Measurements from ENCODE around the gene STAMBPL1.
A peak's percentile ranks its signal among the peaks of the same experiment; 100 is the strongest.

STAMBPL1 gene

DNA sequence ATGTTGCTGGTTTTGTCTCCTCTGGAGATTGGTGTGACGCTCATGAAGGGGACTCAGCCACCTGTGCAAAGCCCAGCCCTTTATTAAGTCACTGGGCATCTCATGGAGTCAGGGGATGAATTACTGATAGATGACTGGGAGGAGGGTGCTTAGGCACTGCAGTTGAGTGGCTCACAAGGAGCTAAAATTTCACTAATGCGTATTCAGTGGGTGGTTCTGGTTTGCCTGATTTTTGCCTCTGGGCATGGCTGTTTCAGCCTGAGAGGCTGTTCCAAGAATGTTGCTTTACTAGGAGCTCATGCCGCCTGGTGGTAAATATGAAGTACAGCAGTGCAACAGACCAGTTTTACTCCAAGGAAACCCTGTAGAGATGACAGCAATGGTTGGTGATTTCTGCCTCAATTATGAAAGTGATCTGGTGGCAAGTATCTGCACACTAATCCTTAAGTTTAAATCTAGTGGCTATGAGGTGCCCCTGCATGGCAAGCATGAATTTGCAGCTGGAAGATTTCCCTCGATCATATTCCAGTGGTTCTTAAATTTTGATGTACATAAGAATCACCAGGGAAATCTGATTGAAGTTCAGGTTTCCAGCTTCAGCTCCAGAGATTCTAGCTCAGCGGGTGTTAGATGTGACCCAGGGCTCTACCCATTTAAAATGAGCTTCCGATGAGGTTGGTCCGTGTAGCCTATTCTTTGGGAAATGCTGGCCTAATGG is 52.7 kb downstream of the STAMBPL1 start:
- no peaks in the 10 kb centered on the region for H3K79me2 ChIP-seq (ENCODE audit: insufficient read depth, low read length)
- H2AFZ ChIP-seq (ENCODE audit: low read length), result no peak overlapping the region
- H3F3A ChIP-seq (ENCODE audit: low read depth), result no peaks in the 10 kb centered on the region
- no peak overlapping the region for H3K4me2 ChIP-seq (ENCODE audit: low read depth, low read length, poor library complexity, severe bottlenecking)
- H3K36me3 ChIP-seq (ENCODE audit: insufficient read depth, low read length), result peaks cover 5% of the 10 kb centered on the region; the same call in 1 of the 2 replicates
- no peak overlapping the region for H3K9ac ChIP-seq (ENCODE audit: low read depth, low read length, poor library complexity, severe bottlenecking)
- no peak overlapping the region for H3K4me3 ChIP-seq (ENCODE audit: low read length, poor library complexity, severe bottlenecking)
- no peaks in the 10 kb centered on the region for H3K9me3 ChIP-seq (ENCODE audit: insufficient read depth, low read depth, low read length)
- peaks cover 5% of the 10 kb centered on the region for H3K4me1 ChIP-seq (ENCODE audit: insufficient read depth, low read length, poor library complexity, severe bottlenecking)
- no peak for TF ChIP-seq EZH2phosphoT487 (IDR thresholded peaks at IDR 0.05; ENCODE audit: borderline replicate concordance)
- TF ChIP-seq, protein P1, sequence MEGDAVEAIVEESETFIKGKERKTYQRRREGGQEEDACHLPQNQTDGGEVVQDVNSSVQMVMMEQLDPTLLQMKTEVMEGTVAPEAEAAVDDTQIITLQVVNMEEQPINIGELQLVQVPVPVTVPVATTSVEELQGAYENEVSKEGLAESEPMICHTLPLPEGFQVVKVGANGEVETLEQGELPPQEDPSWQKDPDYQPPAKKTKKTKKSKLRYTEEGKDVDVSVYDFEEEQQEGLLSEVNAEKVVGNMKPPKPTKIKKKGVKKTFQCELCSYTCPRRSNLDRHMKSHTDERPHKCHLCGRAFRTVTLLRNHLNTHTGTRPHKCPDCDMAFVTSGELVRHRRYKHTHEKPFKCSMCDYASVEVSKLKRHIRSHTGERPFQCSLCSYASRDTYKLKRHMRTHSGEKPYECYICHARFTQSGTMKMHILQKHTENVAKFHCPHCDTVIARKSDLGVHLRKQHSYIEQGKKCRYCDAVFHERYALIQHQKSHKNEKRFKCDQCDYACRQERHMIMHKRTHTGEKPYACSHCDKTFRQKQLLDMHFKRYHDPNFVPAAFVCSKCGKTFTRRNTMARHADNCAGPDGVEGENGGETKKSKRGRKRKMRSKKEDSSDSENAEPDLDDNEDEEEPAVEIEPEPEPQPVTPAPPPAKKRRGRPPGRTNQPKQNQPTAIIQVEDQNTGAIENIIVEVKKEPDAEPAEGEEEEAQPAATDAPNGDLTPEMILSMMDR (conservative IDR thresholded peaks at IDR 0.05; ENCODE audit: low read length), result peak; percentile 95
- no peaks in the 10 kb centered on the region for H3K9me2 ChIP-seq (replicated peaks; ENCODE audit: low read depth, low read length)
- H3K27me3 ChIP-seq (ENCODE audit: insufficient read depth, low read length, poor library complexity, severe bottlenecking), result no peaks in the 10 kb centered on the region
- no peaks in the 10 kb centered on the region for H4K20me1 ChIP-seq (ENCODE audit: insufficient read depth, low read length, poor library complexity, severe bottlenecking)

DNA sequence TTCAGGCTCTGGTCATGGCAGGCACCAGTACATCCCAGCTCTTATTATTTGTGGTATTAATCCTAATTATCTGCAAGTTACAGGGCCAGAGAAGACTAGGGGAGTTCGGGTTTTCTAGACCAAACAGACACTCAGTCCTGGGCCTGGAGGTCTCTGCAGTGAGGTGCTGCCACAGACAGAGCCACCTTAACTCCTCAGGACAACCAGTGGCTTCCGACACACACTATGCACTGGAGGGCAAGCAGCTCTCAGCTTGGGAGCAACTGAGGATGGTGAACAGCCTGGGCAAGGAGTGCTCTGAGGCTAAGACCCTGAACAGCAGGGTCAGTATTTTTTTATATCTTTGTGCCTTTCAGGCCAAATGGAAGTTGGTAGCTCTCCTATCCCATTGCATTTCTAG is 53.5 kb downstream of the STAMBPL1 start:
- H3K4me1 ChIP-seq (ENCODE audit: insufficient read depth, low read length, poor library complexity, severe bottlenecking), result peaks cover 5% of the 10 kb centered on the region
- 0 out of 2 replicates have a peak, but pooled peaks cover under 1% of the 10 kb centered on the region for H3K36me3 ChIP-seq (ENCODE audit: insufficient read depth, low read length)
- H3K9ac ChIP-seq (ENCODE audit: low read depth, low read length, poor library complexity, severe bottlenecking), result no peak overlapping the region
- H3K4me3 ChIP-seq (ENCODE audit: low read length, poor library complexity, severe bottlenecking), result no peak overlapping the region
- no peaks in the 10 kb centered on the region for H3K9me2 ChIP-seq (replicated peaks; ENCODE audit: low read depth, low read length)
- no peak overlapping the region for H2AFZ ChIP-seq (ENCODE audit: low read length)
- no peak for TF ChIP-seq EZH2phosphoT487 (IDR thresholded peaks at IDR 0.05; ENCODE audit: borderline replicate concordance)
- TF ChIP-seq, protein P1 (conservative IDR thresholded peaks at IDR 0.05; ENCODE audit: low read length), result no peak
- no peaks in the 10 kb centered on the region for H3K27me3 ChIP-seq (ENCODE audit: insufficient read depth, low read length, poor library complexity, severe bottlenecking)
- H4K20me1 ChIP-seq (ENCODE audit: insufficient read depth, low read length, poor library complexity, severe bottlenecking), result no peaks in the 10 kb centered on the region
- no peaks in the 10 kb centered on the region for H3K9me3 ChIP-seq (ENCODE audit: insufficient read depth, low read depth, low read length)
- no peaks in the 10 kb centered on the region for H3K79me2 ChIP-seq (ENCODE audit: insufficient read depth, low read length)
- no peaks in the 10 kb centered on the region for H3F3A ChIP-seq (ENCODE audit: low read depth)
- no peak overlapping the region for H3K4me2 ChIP-seq (ENCODE audit: low read depth, low read length, poor library complexity, severe bottlenecking)

DNA sequence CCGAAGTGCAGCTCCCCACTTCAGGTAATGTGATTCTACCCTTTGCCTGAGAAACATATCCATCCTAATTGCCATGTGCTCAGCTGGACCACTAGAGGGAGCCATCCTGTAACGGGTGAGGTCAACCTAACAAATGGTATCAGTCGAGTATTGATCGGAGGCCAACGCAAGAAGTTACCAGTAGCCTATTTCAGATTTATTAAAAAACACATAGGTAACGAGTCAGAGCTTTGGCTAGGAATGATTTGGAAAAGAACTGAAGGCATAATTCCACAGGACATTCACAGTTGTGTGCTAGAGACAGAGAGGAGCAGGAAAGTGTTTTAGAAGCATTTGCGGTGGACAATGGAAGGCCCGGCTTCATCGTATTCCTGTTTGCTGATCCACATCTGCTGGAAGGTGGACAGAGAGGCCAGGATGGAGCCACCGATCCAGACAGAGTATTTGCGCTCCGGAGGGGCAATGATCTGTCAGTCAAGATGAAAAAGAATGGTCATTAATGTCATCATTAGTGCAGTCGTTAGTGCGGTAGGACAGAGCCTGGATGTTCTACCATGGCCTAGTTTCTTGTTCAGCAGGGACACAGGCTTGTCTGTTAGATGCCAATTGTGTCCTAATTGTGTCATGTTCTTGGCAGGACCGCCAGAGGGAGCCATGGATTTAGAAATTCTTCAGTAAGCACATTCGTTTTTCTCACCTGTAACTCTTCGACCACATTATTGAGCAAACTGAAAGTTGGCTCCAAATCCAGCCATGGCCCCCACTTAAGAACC is 55.0 kb downstream of the STAMBPL1 start:
- no peaks in the 10 kb centered on the region for H3K27me3 ChIP-seq (ENCODE audit: insufficient read depth, low read length, poor library complexity, severe bottlenecking)
- no peaks in the 10 kb centered on the region for H3K9me2 ChIP-seq (replicated peaks; ENCODE audit: low read depth, low read length)
- H3K36me3 ChIP-seq (ENCODE audit: insufficient read depth, low read length), result no peaks in the 10 kb centered on the region
- no peaks in the 10 kb centered on the region for H3K79me2 ChIP-seq (ENCODE audit: insufficient read depth, low read length)
- peaks cover 5% of the 10 kb centered on the region for H3K4me1 ChIP-seq (ENCODE audit: insufficient read depth, low read length, poor library complexity, severe bottlenecking)
- TF ChIP-seq EZH2phosphoT487 (IDR thresholded peaks at IDR 0.05; ENCODE audit: borderline replicate concordance), result no peak
- TF ChIP-seq, protein P1 (conservative IDR thresholded peaks at IDR 0.05; ENCODE audit: low read length), result peak; percentile 88
- H3K9me3 ChIP-seq (ENCODE audit: insufficient read depth, low read depth, low read length), result no peaks in the 10 kb centered on the region
- H2AFZ ChIP-seq (ENCODE audit: low read length), result peak overlapping the region; percentile 41; the same call in 1 of the 2 replicates
- peak overlapping the region; percentile 43 for H3K4me3 ChIP-seq (ENCODE audit: low read length, poor library complexity, severe bottlenecking)
- H4K20me1 ChIP-seq (ENCODE audit: insufficient read depth, low read length, poor library complexity, severe bottlenecking), result no peaks in the 10 kb centered on the region
- no peaks in the 10 kb centered on the region for H3F3A ChIP-seq (ENCODE audit: low read depth)
- H3K9ac ChIP-seq (ENCODE audit: low read depth, low read length, poor library complexity, severe bottlenecking), result peak overlapping the region; percentile 44
- peak overlapping the region; percentile 60 for H3K4me2 ChIP-seq (ENCODE audit: low read depth, low read length, poor library complexity, severe bottlenecking)
